HG03565 (cell line): ENCODE results near the gene ARPC1A.
A peak's percentile ranks its signal among the peaks of the same experiment; 100 is the strongest.
"Not testable (repeated sequence)": the region's sequence is repeated elsewhere in the genome, so short reads cannot be mapped to it uniquely, and the experiment has no call there.

Source experiments
- ATAC-seq: cut with Tn5 transposase; IDR thresholded peaks from one replicate; pipeline ENCODE4 v1.9.1; 2021; ENCODE audit warnings: mild to moderate bottlenecking, moderate library complexity; ENCODE audit not compliant: unreplicated experiment

ARPC1A gene

DNA sequence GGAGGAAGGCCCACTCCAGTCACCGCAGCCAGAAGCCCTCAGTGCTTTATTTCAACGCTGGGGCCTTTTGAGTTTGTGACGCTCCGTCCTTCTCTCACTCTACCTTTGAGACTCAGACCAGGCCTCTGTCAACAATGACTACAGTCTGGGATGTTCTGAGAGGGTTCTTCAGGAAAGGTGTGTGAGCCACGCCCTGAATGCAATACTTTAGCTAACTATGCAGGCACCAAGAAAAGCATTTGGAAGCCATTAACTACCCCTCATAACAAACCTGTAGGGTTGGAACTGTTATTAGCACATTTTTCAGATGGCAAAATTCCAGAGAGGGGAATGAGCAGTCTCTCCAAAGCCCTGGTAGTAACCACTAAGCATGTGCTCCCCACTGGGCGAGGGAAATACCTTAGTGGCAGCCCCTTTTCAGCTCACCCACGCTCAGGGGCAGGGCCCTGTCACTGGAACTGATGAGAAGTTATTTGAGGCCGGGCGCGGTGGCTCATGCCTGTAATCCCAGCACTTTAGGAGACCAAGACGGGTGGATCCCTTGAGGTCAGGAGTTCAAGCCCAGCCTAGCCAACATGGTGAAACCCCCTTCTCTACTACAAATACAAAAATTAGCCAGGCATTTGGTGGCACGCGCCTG, 43.2 kb downstream of the ARPC1A start:
- ATAC-seq = no peak

GRCh38 chr7:99369767-99370391, 44.2 kb downstream of the ARPC1A start:
- ATAC-seq = no peak

- ATAC-seq = no peak
Observed at GRCh38 chr7:99371376-99371920, 45.8 kb downstream of the ARPC1A start.

DNA sequence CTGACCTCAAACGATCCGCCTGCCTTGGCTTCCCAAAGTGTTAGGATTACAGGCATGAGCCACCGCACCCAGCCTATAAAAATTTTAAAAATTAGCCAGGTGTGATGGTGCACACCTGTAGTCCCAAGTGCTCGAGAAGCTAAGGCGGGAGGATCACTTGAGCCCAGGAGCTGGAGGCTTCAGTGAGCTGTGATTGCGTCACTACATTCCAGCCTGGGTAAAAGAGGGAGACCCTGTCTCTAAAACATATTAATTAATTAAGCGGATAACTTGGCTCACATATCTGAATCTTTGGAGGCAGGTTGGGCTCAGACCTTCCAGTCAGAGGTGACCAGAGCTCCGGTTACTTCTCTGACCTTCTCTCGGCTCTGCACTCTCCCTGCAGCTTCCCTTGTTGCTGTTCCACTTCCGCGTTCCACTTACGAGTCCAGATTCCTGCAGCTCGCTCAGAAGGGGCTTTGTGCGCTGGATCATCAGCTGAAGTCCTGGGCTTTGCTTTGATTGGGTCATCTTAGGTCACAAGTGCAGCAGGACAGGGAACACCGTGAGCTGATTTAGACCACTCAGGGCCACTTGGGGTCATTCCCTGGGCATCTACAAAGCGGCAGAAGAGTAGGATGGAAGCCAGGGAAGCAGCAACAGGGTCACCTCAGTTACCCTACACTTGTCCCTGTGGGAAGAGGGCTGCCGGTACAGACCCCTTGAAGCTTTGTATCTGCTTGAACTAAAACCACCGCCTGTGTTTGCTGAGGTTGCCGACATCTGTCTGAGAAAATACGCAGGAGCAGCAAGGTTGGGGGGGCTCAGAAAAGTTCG, 46.8 kb downstream of the ARPC1A start:
- ATAC-seq = no peak

DNA sequence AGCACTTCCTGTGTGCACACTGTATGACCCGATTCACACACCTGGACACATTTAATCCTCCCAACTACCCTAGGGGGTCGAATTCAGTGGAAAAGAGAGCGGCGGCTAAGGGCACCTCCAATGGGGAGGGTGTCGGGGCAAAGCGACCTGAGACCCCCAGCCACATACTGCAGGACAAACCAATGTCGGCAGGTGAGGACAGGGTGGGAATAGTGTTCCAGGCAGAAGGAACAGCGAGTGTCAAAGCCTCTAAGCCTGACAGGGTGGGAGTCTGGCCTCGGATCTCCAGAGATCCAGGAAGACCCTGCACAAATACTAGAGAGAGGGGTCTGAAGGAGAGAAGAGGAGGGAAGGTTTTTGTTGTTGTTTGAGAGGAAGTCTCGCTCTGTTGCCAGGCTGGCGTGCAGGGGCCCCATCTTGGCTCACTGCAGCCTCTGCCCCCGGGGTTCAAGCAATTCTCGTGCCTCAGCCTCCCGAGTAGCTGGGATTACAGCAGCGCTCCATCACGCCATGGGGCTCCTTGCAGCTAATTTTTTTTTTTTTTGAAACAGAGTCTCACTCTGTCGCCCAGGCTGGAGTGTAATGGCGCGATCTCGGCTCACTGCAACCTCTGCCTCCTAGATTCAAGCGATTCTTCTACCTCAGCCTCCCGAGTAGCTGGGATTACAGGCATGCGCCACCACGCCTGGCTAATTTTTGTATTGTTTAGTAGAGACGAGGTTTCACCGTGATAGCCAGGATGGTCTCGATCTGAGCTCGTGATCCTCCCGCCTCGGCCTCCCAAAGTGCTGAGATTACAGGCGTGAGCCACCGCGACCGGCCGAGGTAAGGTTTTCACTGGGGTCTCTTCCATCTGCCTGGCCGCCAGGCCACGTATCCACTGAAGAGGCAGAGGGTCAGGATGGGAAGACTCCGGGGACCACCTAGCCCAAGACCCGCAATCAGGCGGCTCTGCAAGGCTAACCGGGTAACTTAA, 47.7 kb downstream of the ARPC1A start:
- ATAC-seq = no peak

DNA sequence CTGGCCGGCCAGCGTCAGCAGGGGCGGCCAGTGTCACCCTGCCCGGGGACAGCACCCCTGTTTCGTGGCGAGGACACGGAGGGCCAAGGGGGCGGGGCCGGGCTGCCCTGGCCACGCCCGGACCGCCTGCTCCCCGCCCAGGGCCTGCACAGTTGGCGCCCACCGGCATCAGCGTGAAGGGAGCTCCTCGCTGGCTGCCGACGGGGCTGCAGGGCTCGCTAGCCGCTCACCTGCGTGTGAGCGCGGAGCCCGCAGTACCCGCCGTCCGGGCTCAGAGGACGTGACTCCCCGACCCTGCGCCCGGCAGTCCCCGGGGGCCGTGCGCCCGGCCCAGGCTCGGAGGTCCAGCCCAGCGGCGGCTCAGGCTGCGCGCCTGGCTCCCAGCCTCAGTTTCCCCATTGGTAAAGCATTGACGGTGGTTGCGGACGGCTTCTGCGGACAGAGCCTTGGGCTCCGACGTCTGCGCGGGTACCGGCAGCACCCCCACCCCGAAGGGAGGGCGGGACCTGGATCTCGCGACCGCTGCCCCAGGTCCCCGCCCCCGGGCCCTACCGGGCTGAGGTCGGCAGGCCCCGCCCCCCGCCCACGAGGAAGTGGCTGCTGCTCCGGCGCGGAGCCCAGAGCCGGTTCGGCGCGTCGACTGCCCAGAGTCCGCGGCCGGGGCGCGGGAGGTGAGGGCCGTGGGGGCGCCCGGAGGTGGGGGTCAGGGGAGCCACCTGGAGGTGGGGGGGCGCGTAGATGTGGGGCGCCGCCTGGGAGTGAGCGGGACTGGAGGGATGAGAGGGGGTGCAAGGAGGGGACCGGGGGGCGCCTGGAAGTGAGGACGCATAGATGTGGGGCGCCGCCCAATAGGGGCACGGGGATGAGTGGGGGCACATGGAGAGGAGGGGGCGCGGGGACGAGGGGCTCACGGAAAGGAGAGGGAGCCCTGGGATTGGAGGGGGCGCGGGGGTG, 48.7 kb downstream of the ARPC1A start, which contains the start of gene ARPC1B:
TSS of gene ARPC1B (plus strand) at position 620 of the 954 bp plus-strand sequence. CDS start 10,985 bp downstream, outside the sequence.
- peak; percentile 41 for ATAC-seq

- no peak for ATAC-seq
Observed at GRCh38 chr7:99375070-99375807, 49.5 kb downstream of the ARPC1A start.

DNA sequence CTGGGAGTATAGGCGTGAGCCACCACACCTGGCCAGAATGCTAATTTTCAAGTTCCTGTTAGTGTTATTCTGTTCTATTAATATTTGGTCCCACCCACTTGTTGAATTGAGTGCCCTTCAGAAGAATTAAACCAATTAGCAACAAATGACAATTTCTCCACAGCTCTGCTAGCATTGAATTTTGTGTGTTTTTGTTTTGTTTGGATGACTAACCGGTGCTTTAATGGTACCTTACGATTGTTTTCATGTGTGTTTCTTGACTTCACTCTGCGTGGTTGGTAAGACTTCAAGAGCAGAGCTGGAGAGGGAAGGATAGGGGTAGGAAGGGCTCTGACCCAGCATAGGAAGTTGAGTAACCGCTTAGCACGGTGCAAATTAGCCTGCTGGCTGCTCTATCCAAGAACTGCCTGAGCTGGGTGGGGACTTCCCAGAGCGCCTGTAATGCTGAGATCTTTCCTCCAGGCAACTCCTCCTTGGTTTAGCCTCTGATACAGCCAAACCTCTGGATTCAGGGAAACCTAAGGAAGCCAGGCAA, 53.4 kb downstream of the ARPC1A start:
- no peak for ATAC-seq

GRCh38 chr7:99379693-99380031, 54.0 kb downstream of the ARPC1A start:
- not testable (repeated sequence) for ATAC-seq

DNA sequence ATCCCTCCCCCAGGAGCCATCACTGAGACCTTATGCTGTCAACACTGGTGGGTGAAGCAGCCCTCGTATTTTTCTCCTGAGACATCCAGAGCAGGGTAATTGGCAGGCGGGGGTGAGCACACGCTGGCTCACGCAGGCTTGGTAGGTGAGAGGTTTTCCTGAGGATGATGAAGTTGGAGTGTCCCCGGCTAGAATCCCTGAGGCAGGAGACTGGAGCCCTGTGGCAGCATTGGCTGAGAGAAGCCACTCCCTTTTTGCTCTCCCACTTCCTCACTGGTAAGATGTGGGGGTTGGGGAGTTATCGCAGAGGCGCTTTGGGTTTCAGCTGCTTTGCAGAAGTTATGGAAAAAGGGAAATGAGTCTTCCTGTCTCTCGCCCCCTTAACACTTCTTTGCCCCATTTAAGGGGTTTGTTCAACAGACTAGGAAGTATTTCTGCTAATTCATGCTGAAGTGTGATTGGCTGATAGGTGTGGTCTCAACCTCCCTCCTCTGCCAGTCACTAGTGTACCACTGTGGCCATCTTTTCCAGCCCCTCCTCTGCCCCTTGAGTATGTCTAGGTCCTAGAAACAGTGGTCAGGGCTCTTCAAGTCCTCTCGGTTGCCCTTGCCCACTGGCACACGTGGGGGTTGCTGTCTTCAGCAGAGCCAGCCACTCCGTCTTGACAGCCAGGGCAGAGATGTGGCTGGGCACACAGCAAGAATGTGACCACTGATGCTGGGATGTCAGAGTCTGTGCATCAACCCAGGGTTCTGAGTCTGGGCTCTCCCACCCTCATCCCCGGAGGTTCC, 54.5 kb downstream of the ARPC1A start:
- no peak for ATAC-seq

GRCh38 chr7:99380823-99381663, 55.3 kb downstream of the ARPC1A start:
- ATAC-seq = peak; percentile 65

DNA sequence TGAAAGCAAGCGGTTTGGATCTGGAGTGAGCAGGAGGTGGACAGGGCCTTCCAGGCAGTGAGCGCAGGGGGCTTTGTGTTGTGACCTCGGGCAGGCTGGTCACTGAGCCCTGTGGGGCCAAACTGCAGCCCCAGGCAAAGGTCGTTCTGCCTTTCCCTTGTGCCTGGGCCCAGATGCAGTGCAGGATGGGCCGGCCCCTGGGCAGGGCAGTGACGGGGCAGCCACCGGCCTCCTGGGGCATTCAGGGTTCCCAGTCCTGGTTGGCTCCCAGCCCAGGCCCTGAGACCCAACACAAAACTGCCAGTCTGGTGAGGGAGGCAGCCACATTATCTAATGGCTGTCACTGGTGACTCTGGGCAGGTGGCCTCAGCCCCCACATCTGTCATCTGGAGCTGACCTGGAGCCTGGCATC, 56.0 kb downstream of the ARPC1A start:
- ATAC-seq = no peak

DNA sequence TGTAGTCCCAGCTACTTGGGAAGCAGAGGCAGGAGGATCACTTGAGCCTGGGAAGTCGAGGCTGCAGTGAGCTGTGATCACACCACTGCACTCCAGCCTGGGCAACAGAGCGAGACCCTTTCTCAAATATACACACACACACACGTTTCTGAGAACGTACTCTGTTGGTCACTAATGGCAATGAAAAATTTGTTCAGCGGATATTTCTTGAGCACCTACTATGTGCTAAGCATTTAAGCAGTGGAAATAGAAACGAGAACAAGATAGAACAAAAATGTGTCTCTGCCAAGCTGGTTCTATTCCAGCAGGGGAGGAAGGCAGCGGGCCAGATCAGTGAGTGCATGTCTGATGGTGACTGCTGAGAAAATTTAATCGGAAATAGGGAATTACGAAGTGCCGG, 57.5 kb downstream of the ARPC1A start:
- ATAC-seq = no peak

GRCh38 chr7:99383791-99384370, 58.2 kb downstream of the ARPC1A start:
- ATAC-seq = no peak

GRCh38 chr7:99384523-99384922, 58.8 kb downstream of the ARPC1A start:
- ATAC-seq = no peak

DNA sequence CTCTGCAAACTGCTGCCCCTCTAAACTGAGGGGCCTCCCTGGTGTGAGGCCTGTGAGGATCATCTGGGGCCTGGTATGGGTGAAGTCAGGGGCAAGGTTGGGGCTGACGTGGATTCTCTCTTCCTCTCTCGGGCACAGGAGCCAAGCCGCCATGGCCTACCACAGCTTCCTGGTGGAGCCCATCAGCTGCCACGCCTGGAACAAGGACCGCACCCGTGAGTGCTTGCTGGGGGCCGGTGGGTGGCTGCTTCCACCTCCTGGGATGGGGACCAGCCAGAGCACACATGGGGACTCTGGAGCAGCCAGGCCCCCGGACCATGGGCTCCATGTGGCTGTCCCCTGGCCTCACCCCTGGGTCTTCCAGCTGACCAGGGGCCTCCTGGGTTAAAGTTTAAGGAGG, 59.9 kb downstream of the ARPC1A start:
- no peak for ATAC-seq
